CD14-positive monocyte (primary cell): ENCODE measurements around the gene RASSF9. TPM values are rescaled to one million over a fixed set of nuclear protein-coding genes. Genes with fewer than 3 reads are reported as not detected.

Experiments used
- DNase-seq, 3 donors: peaks; one replicate each; pipeline ENCODE4 v3.0.0-alpha.2; 2011 to 2022
- H2AFZ ChIP-seq: 2 replicates; pipeline ENCODE4 v1.6.0; 2012; ENCODE audit warnings: mild to moderate bottlenecking, low read depth, low read length, inconsistent platforms; ENCODE audit not compliant: insufficient read depth, poor library complexity, severe bottlenecking
- H3K27ac ChIP-seq, 2 donors: 1 replicate in 1 of 2; 2 replicates in 1 of 2; pipeline ENCODE4 v1.5.1; 2012 to 2013; ENCODE audit warnings: low read length in 2 of 2, control low read depth in 1 of 2, inconsistent platforms in 1 of 2, low read depth in 1 of 2, mild to moderate bottlenecking in 1 of 2
- H3K27me3 ChIP-seq, 2 donors: one replicate each; pipeline versions ENCODE4 v1.6.0 to v1.6.1; 2011 to 2013; ENCODE audit warnings: low read length in 2 of 2; ENCODE audit not compliant: control insufficient read depth in 2 of 2, insufficient read depth in 2 of 2
- H3K36me3 ChIP-seq, 2 donors: replicated peaks in 1 of 2; 1 replicate in 1 of 2; 2 replicates in 1 of 2; pipeline versions ENCODE4 v1.5.1 to v1.6.1; 2012 to 2013; ENCODE audit warnings: low read length in 2 of 2, control low read depth in 1 of 2, inconsistent platforms in 1 of 2, mild to moderate bottlenecking in 1 of 2; ENCODE audit not compliant: insufficient read depth in 2 of 2, control insufficient read depth in 1 of 2
- H3K4me1 ChIP-seq, 2 donors: 1 replicate in 1 of 2; 2 replicates in 1 of 2; pipeline versions ENCODE4 v1.5.1 to v1.6.1; 2012 to 2013; ENCODE audit warnings: low read length in 2 of 2, control low read depth in 1 of 2, inconsistent platforms in 1 of 2, mild to moderate bottlenecking in 1 of 2, moderate library complexity in 1 of 2; ENCODE audit not compliant: insufficient read depth in 2 of 2, control insufficient read depth in 1 of 2
- H3K4me2 ChIP-seq: replicated peaks from 2 replicates; pipeline ENCODE3; 2012; ENCODE audit warnings: low read length, moderate library complexity, mild to moderate bottlenecking; ENCODE audit not compliant: poor library complexity, severe bottlenecking; ENCODE audit errors: extremely low read depth
- H3K4me3 ChIP-seq, 3 experiments: fragments of 200-600 bp in 1 of 3; sonication (generic) in 1 of 3; replicated peaks in 1 of 3; 1 replicate in 2 of 3; 2 replicates in 1 of 3; pipeline ENCODE4 v1.5.1; 2011 to 2013; ENCODE audit warnings: low read length in 3 of 3, mild to moderate bottlenecking in 3 of 3, control low read depth in 2 of 3, low read depth in 2 of 3, inconsistent platforms in 1 of 3, moderate library complexity in 1 of 3
- H3K79me2 ChIP-seq: 2 replicates; pipeline ENCODE4 v1.6.0; 2012; ENCODE audit warnings: mild to moderate bottlenecking, control low read depth, inconsistent platforms, low read length, moderate library complexity; ENCODE audit not compliant: insufficient read depth
- H3K9ac ChIP-seq: 2 replicates; pipeline ENCODE4 v1.6.0; 2017; ENCODE audit warnings: low read length, mild to moderate bottlenecking; ENCODE audit not compliant: insufficient read depth, poor library complexity, severe bottlenecking
- H3K9me3 ChIP-seq, 2 donors: replicated peaks in 1 of 2; 1 replicate in 1 of 2; 2 replicates in 1 of 2; pipeline versions ENCODE4 v1.5.1 to v1.6.1; 2012 to 2013; ENCODE audit warnings: low read length in 2 of 2, control low read depth in 1 of 2; ENCODE audit not compliant: control insufficient read depth in 1 of 2, insufficient read depth in 1 of 2
- H4K20me1 ChIP-seq: 2 replicates; pipeline ENCODE4 v1.6.0; 2012; ENCODE audit warnings: mild to moderate bottlenecking, low read length, control low read depth, moderate library complexity; ENCODE audit not compliant: insufficient read depth
- H3K27ac Mint-ChIP-seq, 7 donors: one replicate each; pipeline ENCODE4 v1.8.0; 2020; ENCODE audit warnings: mild to moderate bottlenecking in 7 of 7, mixed read lengths in 7 of 7, moderate library complexity in 6 of 7, inconsistent platforms in 2 of 7
- H3K27me3 Mint-ChIP-seq, 3 donors: one replicate each; pipeline ENCODE4 v1.8.0; 2021 to 2022; ENCODE audit warnings: low read depth in 3 of 3, mild to moderate bottlenecking in 3 of 3, mixed read lengths in 3 of 3, moderate library complexity in 3 of 3, inconsistent platforms in 1 of 3
- H3K36me3 Mint-ChIP-seq, 2 donors: one replicate each; pipeline ENCODE4 v1.8.0; 2020; ENCODE audit warnings: mixed read lengths in 2 of 2, inconsistent platforms in 1 of 2, mild to moderate bottlenecking in 1 of 2
- H3K4me1 Mint-ChIP-seq: one replicate; pipeline ENCODE4 v1.8.0; 2020; ENCODE audit warnings: mild to moderate bottlenecking, mixed read lengths
- H3K4me3 Mint-ChIP-seq, 2 donors: one replicate each; pipeline ENCODE4 v1.8.0; 2020; ENCODE audit warnings: mild to moderate bottlenecking in 2 of 2, mixed read lengths in 2 of 2, moderate library complexity in 1 of 2
- H3K9me3 Mint-ChIP-seq, 7 donors: one replicate each; pipeline ENCODE4 v1.8.0; 2020 to 2022; ENCODE audit warnings: mixed read lengths in 7 of 7, mild to moderate bottlenecking in 6 of 7, moderate library complexity in 6 of 7, inconsistent platforms in 2 of 7
- CTCF ChIP-seq: fragments of 200-600 bp; IDR thresholded peaks from one replicate; pipeline ENCODE4 v1.8.0; 2022; ENCODE audit warnings: antibody characterized with exemption, mild to moderate bottlenecking
- intact Hi-C, 2 donors: fragments of 100-400 bp; cut with micrococcal nuclease; formaldehyde crosslinking; loops; one replicate each; pipeline versions ENCODE4 v1.15.0 to v1.15.1; 2023
- polyA plus RNA-seq, 3 donors: library from polyadenylated mRNA; depleted of rRNA in 1 of 3; unstranded in 2 of 3; stranded (reverse) in 1 of 3; fragments of 300-500 nt in 2 of 3; fragments of >200 nt in 1 of 3; fragmentation: Illumina TruSeq in 2 of 3; gene quantifications; 1 replicate in 2 of 3; 2 replicates in 1 of 3; pipeline ENCODE4 v1.2.3, GENCODE V29; 2012 to 2021

RASSF9 gene
- polyA plus RNA-seq, 3 donors = not detected

DNA sequence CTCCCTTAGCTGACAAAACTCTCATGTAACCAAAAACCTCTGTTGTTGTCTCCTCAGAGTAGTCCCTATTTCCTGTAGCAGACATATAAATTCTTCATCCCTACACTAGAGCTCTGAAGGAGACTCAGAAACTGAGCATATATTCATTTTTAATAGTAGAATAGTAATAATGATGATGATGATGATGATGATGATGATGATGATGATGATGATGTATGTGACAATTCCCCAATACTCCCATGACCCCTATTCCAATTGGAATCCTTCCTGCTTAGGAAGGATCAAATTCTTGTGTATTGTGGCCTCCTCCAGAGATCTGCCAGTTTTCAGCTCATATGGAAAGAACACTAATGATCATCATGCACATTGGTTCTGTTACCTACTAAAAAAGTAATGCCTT, 26.7 kb downstream of the RASSF9 start:
- peaks cover 8% of the 10 kb centered on the region for H3K4me1 Mint-ChIP-seq
- H3K4me1 ChIP-seq = no peaks in the 10 kb centered on the region
- H3K27me3 ChIP-seq = no peaks in the 10 kb centered on the region
- no peaks in the 10 kb centered on the region for H3K36me3 Mint-ChIP-seq
- no peak overlapping the region for H3K9ac ChIP-seq
- H3K9me3 ChIP-seq = no peaks in the 10 kb centered on the region
- no peak overlapping the region for H3K27ac Mint-ChIP-seq
- no peak for TF ChIP-seq CTCF
- H3K79me2 ChIP-seq = no peaks in the 10 kb centered on the region
- H4K20me1 ChIP-seq = no peaks in the 10 kb centered on the region
- H3K4me2 ChIP-seq = no peak overlapping the region
- DNase-seq = no peak
- no peak overlapping the region for H3K4me3 ChIP-seq
- H2AFZ ChIP-seq = no peak overlapping the region
- no peaks in the 10 kb centered on the region for H3K36me3 ChIP-seq
- no peak overlapping the region for H3K4me3 Mint-ChIP-seq
- intact Hi-C loops = no loop called here
- H3K27me3 Mint-ChIP-seq = no peaks in the 10 kb centered on the region
- H3K27ac ChIP-seq = no peak overlapping the region
- no peaks in the 10 kb centered on the region for H3K9me3 Mint-ChIP-seq

- intact Hi-C loops = no loop called here
- Mint-ChIP-seq H3K27me3 (no peaks in the 10 kb centered on the region), H3K4me3 (no peak overlapping the region), H3K4me1 (peaks cover 9% of the 10 kb centered on the region), H3K36me3 (no peaks in the 10 kb centered on the region), H3K27ac (no peak overlapping the region), H3K9me3 (no peaks in the 10 kb centered on the region)
- TF ChIP-seq CTCF = no peak
- no peak overlapping the region for H3K4me3 ChIP-seq
- no peaks in the 10 kb centered on the region for H3K4me1 ChIP-seq
- H3K4me2 ChIP-seq = no peak overlapping the region
- H3K9ac ChIP-seq = no peak overlapping the region
- no peaks in the 10 kb centered on the region for H3K9me3 ChIP-seq
- no peak overlapping the region for H2AFZ ChIP-seq
- no peaks in the 10 kb centered on the region for H3K36me3 ChIP-seq
- no peak for DNase-seq
- no peak overlapping the region for H3K27ac ChIP-seq
- H3K27me3 ChIP-seq = no peaks in the 10 kb centered on the region
- no peaks in the 10 kb centered on the region for H4K20me1 ChIP-seq
- no peaks in the 10 kb centered on the region for H3K79me2 ChIP-seq
Observed at GRCh38 chr12:85807730-85808129, 28.5 kb downstream of the RASSF9 start.
